Measurements from ENCODE around the gene LONRF2. TPM values are rescaled to one million over a fixed set of nuclear protein-coding genes. Genes with fewer than 3 reads are reported as not detected.

Gene LONRF2
- total RNA-seq, 3 donors from 2014 or later (not counting 1 experiment from before 2014, with no cell fraction given): not detected

- H3K36me3 Mint-ChIP-seq: no peaks in the 10 kb centered on the region
- 86% methylated on average over 5 of the region's 5 CpGs for WGBS (ENCODE audit: insufficient coverage)
- H3K27ac Mint-ChIP-seq: no peak overlapping the region
- no peak overlapping the region for H3K4me3 Mint-ChIP-seq
- no peak for ATAC-seq
- Histone ChIP-seq H3K4me3 (ENCODE audit: low read length) (no peak overlapping the region), H3K27me3 (ENCODE audit: control insufficient read depth, insufficient read depth, low read length) (no peaks in the 10 kb centered on the region), H3K4me1 (ENCODE audit: control insufficient read depth, insufficient read depth, low read length) (no peaks in the 10 kb centered on the region), H3K9me3 (ENCODE audit: control insufficient read depth, insufficient read depth, low read length) (no peaks in the 10 kb centered on the region), H3K36me3 (ENCODE audit: control insufficient read depth, insufficient read depth, low read length) (no peaks in the 10 kb centered on the region), H3K27ac (ENCODE audit: low read length) (no peak overlapping the region)
- no peak for TF ChIP-seq CTCF (IDR thresholded peaks at IDR 0.05)
- H3K9me3 Mint-ChIP-seq: no peaks in the 10 kb centered on the region
- intact Hi-C loops (cut with micrococcal nuclease): no loop called here
- H3K4me1 Mint-ChIP-seq: peaks cover 12 to 15% of the 10 kb centered on the region in 2 donors
- DNase-seq: no peak
- no peaks in the 10 kb centered on the region for H3K27me3 Mint-ChIP-seq (ENCODE audit: low read depth in 2 of 2)
Measured at GRCh38 chr2:100269889-100270288, 52.4 kb downstream of the LONRF2 start.

- Mint-ChIP-seq H3K9me3 (no peaks in the 10 kb centered on the region), H3K36me3 (no peaks in the 10 kb centered on the region), H3K27ac (no peak overlapping the region), H3K27me3 (ENCODE audit: low read depth in 2 of 2) (no peaks in the 10 kb centered on the region), H3K4me1 (peaks cover 6% of the 10 kb centered on the region in 2 donors), H3K4me3 (no peak overlapping the region)
- H3K4me3 ChIP-seq (ENCODE audit: low read length): no peak overlapping the region
- H3K27me3 ChIP-seq (ENCODE audit: control insufficient read depth, insufficient read depth, low read length): no peaks in the 10 kb centered on the region
- intact Hi-C loops (cut with micrococcal nuclease): no loop called here
- 75% methylated on average over 4 of the region's 4 CpGs for WGBS (ENCODE audit: insufficient coverage)
- no peak overlapping the region for H3K27ac ChIP-seq (ENCODE audit: low read length)
- no peaks in the 10 kb centered on the region for H3K36me3 ChIP-seq (ENCODE audit: control insufficient read depth, insufficient read depth, low read length)
- DNase-seq (no peak), ATAC-seq (no peak)
- H3K9me3 ChIP-seq (ENCODE audit: control insufficient read depth, insufficient read depth, low read length): no peaks in the 10 kb centered on the region
- H3K4me1 ChIP-seq (ENCODE audit: control insufficient read depth, insufficient read depth, low read length): no peaks in the 10 kb centered on the region
- TF ChIP-seq CTCF (IDR thresholded peaks at IDR 0.05): no peak
Measured at GRCh38 chr2:100268986-100269385, 53.3 kb downstream of the LONRF2 start.

GRCh38 chr2:100267751-100268150 lies 54.5 kb downstream of the LONRF2 start:
- no peak for ATAC-seq
- no peak overlapping the region for H3K4me3 ChIP-seq (ENCODE audit: low read length)
- H3K9me3 Mint-ChIP-seq: no peaks in the 10 kb centered on the region
- H3K36me3 ChIP-seq (ENCODE audit: control insufficient read depth, insufficient read depth, low read length): no peaks in the 10 kb centered on the region
- no peaks in the 10 kb centered on the region for H3K36me3 Mint-ChIP-seq
- no peak for DNase-seq
- no peak overlapping the region for H3K27ac ChIP-seq (ENCODE audit: low read length)
- no peaks in the 10 kb centered on the region for H3K9me3 ChIP-seq (ENCODE audit: control insufficient read depth, insufficient read depth, low read length)
- no peaks in the 10 kb centered on the region for H3K4me1 Mint-ChIP-seq
- H3K27me3 Mint-ChIP-seq (ENCODE audit: low read depth in 2 of 2): no peaks in the 10 kb centered on the region
- no peaks in the 10 kb centered on the region for H3K4me1 ChIP-seq (ENCODE audit: control insufficient read depth, insufficient read depth, low read length)
- 80% methylated on average over 2 of the region's 2 CpGs for WGBS (ENCODE audit: insufficient coverage)
- H3K27me3 ChIP-seq (ENCODE audit: control insufficient read depth, insufficient read depth, low read length): no peaks in the 10 kb centered on the region
- no peak overlapping the region for H3K27ac Mint-ChIP-seq
- no peak overlapping the region for H3K4me3 Mint-ChIP-seq
- no peak for TF ChIP-seq CTCF (IDR thresholded peaks at IDR 0.05)
- intact Hi-C loops (cut with micrococcal nuclease): no loop called here

GRCh38 chr2:100266126-100266525 lies 56.2 kb downstream of the LONRF2 start:
- no peaks in the 10 kb centered on the region for H3K9me3 ChIP-seq (ENCODE audit: control insufficient read depth, insufficient read depth, low read length)
- no peaks in the 10 kb centered on the region for H3K36me3 Mint-ChIP-seq
- H3K27ac ChIP-seq (ENCODE audit: low read length): no peak overlapping the region
- DNase-seq (no peak), ATAC-seq (no peak)
- H3K27ac Mint-ChIP-seq: no peak overlapping the region
- no peaks in the 10 kb centered on the region for H3K4me1 ChIP-seq (ENCODE audit: control insufficient read depth, insufficient read depth, low read length)
- H3K27me3 Mint-ChIP-seq (ENCODE audit: low read depth in 2 of 2): no peaks in the 10 kb centered on the region
- intact Hi-C loops (cut with micrococcal nuclease): no loop called here
- H3K36me3 ChIP-seq (ENCODE audit: control insufficient read depth, insufficient read depth, low read length): no peaks in the 10 kb centered on the region
- no peaks in the 10 kb centered on the region for H3K4me1 Mint-ChIP-seq
- no peak overlapping the region for H3K4me3 ChIP-seq (ENCODE audit: low read length)
- H3K27me3 ChIP-seq (ENCODE audit: control insufficient read depth, insufficient read depth, low read length): no peaks in the 10 kb centered on the region
- WGBS (ENCODE audit: insufficient coverage): 94% methylated on average over 7 of the region's 7 CpGs
- no peak for TF ChIP-seq CTCF (IDR thresholded peaks at IDR 0.05)
- no peaks in the 10 kb centered on the region for H3K9me3 Mint-ChIP-seq
- H3K4me3 Mint-ChIP-seq: no peak overlapping the region

Measured in natural killer cell (primary cell).